GM23338 (cell line): Measurements from ENCODE around the gene KCNJ11. TPM values are rescaled to one million over a fixed set of nuclear protein-coding genes. Genes with fewer than 3 reads are reported as not detected.

Experiments
- ATAC-seq: fragments of 200-7000 bp; cut with Tn5 transposase; 3 replicates; pipeline ENCODE4 v1.9.1; 2020
- DNase-seq: peaks from one replicate; pipeline ENCODE4 v3.0.0-alpha.2; 2015; ENCODE audit warnings: low spot score
- H2AFZ ChIP-seq: fragments of 200-600 bp; sonication (generic); 2 replicates; pipeline ENCODE4 v1.8.0; 2016; ENCODE audit warnings: antibody characterized with exemption, mild to moderate bottlenecking, moderate library complexity
- H3F3A ChIP-seq: fragments of 200-600 bp; sonication (generic); replicated peaks from 2 replicates; pipeline ENCODE4 v1.8.0; 2017; ENCODE audit warnings: antibody characterized with exemption, mixed run types, low read depth
- H3K27ac ChIP-seq: fragments of 200-600 bp; sonication (generic); 2 replicates; pipeline ENCODE4 v1.6.1; 2016; ENCODE audit warnings: low read depth
- H3K27me3 ChIP-seq: fragments of 200-600 bp; sonication (generic); 2 replicates; pipeline ENCODE4 v1.8.0; 2016; ENCODE audit warnings: mild to moderate bottlenecking, mixed run types, moderate library complexity; ENCODE audit not compliant: insufficient read depth
- H3K36me3 ChIP-seq: fragments of 200-600 bp; sonication (generic); 2 replicates; pipeline ENCODE4 v1.8.0; 2016; ENCODE audit warnings: mild to moderate bottlenecking; ENCODE audit not compliant: insufficient read depth
- H3K4me1 ChIP-seq: fragments of 200-600 bp; sonication (generic); 2 replicates; pipeline ENCODE4 v1.8.0; 2016; ENCODE audit warnings: mild to moderate bottlenecking, moderate library complexity; ENCODE audit not compliant: insufficient read depth
- H3K4me2 ChIP-seq: fragments of 200-600 bp; sonication (generic); 2 replicates; pipeline ENCODE4 v1.7.1; 2017; ENCODE audit warnings: mixed run types
- H3K4me3 ChIP-seq: fragments of 200-600 bp; sonication (generic); 2 replicates; pipeline ENCODE4 v1.6.1; 2016; ENCODE audit warnings: mixed run types
- H3K79me2 ChIP-seq: fragments of 200-600 bp; sonication (generic); replicated peaks from 2 replicates; pipeline ENCODE4 v1.8.0; 2017; ENCODE audit warnings: mild to moderate bottlenecking; ENCODE audit not compliant: insufficient read depth
- H3K9me2 ChIP-seq: fragments of 200-600 bp; sonication (generic); 2 replicates; pipeline ENCODE4 v1.8.0; 2017; ENCODE audit not compliant: insufficient read depth
- H4K20me1 ChIP-seq: fragments of 200-600 bp; sonication (generic); replicated peaks from 2 replicates; pipeline ENCODE4 v1.8.0; 2017; ENCODE audit warnings: mild to moderate bottlenecking; ENCODE audit not compliant: insufficient read depth
- H3K27ac Mint-ChIP-seq: 2 replicates; pipeline ENCODE4 v1.8.0; 2020; ENCODE audit warnings: inconsistent platforms, mild to moderate bottlenecking, moderate library complexity, mixed read lengths
- H3K27me3 Mint-ChIP-seq: 3 replicates; pipeline ENCODE4 v1.8.0; 2022; ENCODE audit warnings: low read depth, mild to moderate bottlenecking, moderate library complexity, mixed read lengths, inconsistent platforms; ENCODE audit not compliant: insufficient read depth, poor library complexity
- H3K36me3 Mint-ChIP-seq: 3 replicates; pipeline ENCODE4 v1.8.0; 2021; ENCODE audit warnings: low read depth, mild to moderate bottlenecking, inconsistent platforms, moderate library complexity, mixed read lengths
- H3K4me1 Mint-ChIP-seq: 3 replicates; pipeline ENCODE4 v1.8.0; 2020; ENCODE audit warnings: mild to moderate bottlenecking, inconsistent platforms, mixed read lengths
- H3K4me3 Mint-ChIP-seq: 3 replicates; pipeline ENCODE4 v1.8.0; 2021; ENCODE audit warnings: moderate library complexity, mild to moderate bottlenecking, inconsistent platforms, mixed read lengths
- H3K9me3 Mint-ChIP-seq: 3 replicates; pipeline ENCODE4 v1.8.0; 2020; ENCODE audit warnings: moderate library complexity, mild to moderate bottlenecking, inconsistent platforms, mixed read lengths
- NANOG ChIP-seq: IDR thresholded peaks from 2 replicates; pipeline ENCODE4 v1.6.1; 2016; ENCODE audit warnings: antibody characterized with exemption, borderline replicate concordance
- POLR2AphosphoS5 ChIP-seq: IDR thresholded peaks from 2 replicates; pipeline ENCODE4 v1.6.1; 2016; ENCODE audit warnings: antibody characterized with exemption, low read depth
- ZNF331 ChIP-seq: fragments of 250-450 bp; sonication (Bioruptor Pico); IDR thresholded peaks from 2 replicates; pipeline ENCODE4 v1.5.0; 2020; ENCODE audit warnings: low read depth, mild to moderate bottlenecking, moderate library complexity
- polyA plus RNA-seq: library from polyadenylated mRNA; unstranded; fragments of >200 nt; fragmentation: Nextera tagmentation; extraction: Ambion mirVana; gene quantifications from 2 replicates; pipeline ENCODE4 v1.2.1, GENCODE V29; 2016
- total RNA-seq: library from RNA; depleted of rRNA; stranded (reverse); fragments of >200 nt; shearing (Covaris generic); gene quantifications from 2 replicates; pipeline ENCODE4 v1.2.3, GENCODE V29; 2014
- TF ChIP-seq, protein P1 (sequence below): IDR thresholded peaks from one replicate; pipeline ENCODE4 v1.6.1; 2018; ENCODE audit warnings: antibody characterized with exemption; ENCODE audit not compliant: unreplicated experiment
- TF ChIP-seq, protein P2 (sequence below), 2 experiments: fragments of 200-600 bp in 1 of 2; sonication (generic) in 1 of 2; conservative IDR thresholded peaks; 2 replicates each; pipeline versions ENCODE4 v1.5.1 to v1.6.1; 2016 to 2017; ENCODE audit warnings: antibody characterized with exemption in 2 of 2, low read depth in 2 of 2, mild to moderate bottlenecking in 2 of 2, moderate library complexity in 1 of 2

KCNJ11 gene
- total and polyA plus RNA-seq, 2 experiments from 2014 or later, result 0.89 to 7.9 TPM

DNA sequence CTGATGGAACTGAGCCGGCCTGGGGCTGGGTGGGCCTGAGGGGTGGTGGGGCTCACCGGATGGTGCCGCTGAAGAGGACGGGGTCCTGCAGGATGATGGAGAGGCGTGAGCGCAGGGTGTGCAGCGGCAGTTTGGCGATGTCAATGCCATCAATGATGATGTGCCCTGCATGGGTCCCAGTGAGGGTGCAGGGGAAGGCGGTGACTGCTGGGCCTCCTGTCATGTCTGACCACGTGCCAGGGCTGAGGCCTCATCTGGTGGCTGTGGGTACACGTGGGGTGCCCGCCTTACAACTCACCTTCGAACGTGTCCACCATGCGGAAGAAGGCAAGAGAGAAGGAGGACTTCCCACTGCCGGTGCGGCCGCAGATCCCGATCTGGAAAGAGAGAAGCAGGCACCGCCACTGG is 7.1 kb upstream of the KCNJ11 start (continued):
- TF ChIP-seq, protein P1, sequence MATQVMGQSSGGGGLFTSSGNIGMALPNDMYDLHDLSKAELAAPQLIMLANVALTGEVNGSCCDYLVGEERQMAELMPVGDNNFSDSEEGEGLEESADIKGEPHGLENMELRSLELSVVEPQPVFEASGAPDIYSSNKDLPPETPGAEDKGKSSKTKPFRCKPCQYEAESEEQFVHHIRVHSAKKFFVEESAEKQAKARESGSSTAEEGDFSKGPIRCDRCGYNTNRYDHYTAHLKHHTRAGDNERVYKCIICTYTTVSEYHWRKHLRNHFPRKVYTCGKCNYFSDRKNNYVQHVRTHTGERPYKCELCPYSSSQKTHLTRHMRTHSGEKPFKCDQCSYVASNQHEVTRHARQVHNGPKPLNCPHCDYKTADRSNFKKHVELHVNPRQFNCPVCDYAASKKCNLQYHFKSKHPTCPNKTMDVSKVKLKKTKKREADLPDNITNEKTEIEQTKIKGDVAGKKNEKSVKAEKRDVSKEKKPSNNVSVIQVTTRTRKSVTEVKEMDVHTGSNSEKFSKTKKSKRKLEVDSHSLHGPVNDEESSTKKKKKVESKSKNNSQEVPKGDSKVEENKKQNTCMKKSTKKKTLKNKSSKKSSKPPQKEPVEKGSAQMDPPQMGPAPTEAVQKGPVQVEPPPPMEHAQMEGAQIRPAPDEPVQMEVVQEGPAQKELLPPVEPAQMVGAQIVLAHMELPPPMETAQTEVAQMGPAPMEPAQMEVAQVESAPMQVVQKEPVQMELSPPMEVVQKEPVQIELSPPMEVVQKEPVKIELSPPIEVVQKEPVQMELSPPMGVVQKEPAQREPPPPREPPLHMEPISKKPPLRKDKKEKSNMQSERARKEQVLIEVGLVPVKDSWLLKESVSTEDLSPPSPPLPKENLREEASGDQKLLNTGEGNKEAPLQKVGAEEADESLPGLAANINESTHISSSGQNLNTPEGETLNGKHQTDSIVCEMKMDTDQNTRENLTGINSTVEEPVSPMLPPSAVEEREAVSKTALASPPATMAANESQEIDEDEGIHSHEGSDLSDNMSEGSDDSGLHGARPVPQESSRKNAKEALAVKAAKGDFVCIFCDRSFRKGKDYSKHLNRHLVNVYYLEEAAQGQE, result no peak
- TF ChIP-seq NANOG (no peak), POLR2AphosphoS5 (no peak), ZNF331 (CRISPR knock-in tag) (no peak)
- TF ChIP-seq, protein P2, sequence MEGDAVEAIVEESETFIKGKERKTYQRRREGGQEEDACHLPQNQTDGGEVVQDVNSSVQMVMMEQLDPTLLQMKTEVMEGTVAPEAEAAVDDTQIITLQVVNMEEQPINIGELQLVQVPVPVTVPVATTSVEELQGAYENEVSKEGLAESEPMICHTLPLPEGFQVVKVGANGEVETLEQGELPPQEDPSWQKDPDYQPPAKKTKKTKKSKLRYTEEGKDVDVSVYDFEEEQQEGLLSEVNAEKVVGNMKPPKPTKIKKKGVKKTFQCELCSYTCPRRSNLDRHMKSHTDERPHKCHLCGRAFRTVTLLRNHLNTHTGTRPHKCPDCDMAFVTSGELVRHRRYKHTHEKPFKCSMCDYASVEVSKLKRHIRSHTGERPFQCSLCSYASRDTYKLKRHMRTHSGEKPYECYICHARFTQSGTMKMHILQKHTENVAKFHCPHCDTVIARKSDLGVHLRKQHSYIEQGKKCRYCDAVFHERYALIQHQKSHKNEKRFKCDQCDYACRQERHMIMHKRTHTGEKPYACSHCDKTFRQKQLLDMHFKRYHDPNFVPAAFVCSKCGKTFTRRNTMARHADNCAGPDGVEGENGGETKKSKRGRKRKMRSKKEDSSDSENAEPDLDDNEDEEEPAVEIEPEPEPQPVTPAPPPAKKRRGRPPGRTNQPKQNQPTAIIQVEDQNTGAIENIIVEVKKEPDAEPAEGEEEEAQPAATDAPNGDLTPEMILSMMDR (conservative IDR thresholded peaks at IDR 0.05; ENCODE audit: low read depth in 2 of 2), result no peak

DNA sequence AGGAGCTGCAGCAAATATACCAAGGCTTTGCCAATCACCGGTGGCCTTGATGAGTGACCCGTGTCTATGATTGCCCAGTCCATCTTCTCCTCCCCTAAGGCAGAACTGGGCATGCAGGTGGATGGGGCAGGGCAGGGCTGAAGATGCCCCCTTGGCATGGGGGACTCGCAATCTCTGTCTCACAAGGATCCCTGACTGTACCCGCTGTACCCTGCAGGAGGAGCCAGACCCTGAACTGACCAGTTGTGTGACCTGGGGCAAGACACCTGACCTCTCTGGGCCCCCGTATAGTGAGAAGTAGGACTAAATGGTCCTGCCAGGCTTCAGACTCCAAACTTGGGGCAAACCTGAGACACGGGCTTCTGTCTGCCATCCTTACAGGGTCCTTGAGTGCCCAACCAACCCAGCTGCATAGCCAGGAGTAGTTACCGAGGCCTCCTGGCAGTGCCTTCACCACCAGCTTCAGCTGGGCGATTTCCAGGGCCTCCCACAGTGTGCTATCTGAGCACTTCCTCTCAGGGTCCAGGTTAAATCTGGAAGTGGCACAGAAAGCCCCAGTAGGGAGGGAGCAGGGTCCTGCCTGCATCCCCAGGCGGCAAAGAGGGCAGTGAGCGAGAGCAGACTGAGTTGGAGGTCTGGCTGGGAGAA is 6.4 kb upstream of the KCNJ11 start:
- Histone ChIP-seq H3K4me2 (no peak overlapping the region), H3K27me3 (no peaks in the 10 kb centered on the region), H3K4me3 (no peak overlapping the region), H3K9me2 (no peaks in the 10 kb centered on the region), H4K20me1 (no peaks in the 10 kb centered on the region), H3K27ac (no peak overlapping the region), H2AFZ (no peak overlapping the region), H3K4me1 (peaks cover 4% of the 10 kb centered on the region; the same call in 1 of the 2 replicates), H3F3A (no peaks in the 10 kb centered on the region), H3K79me2 (no peaks in the 10 kb centered on the region), H3K36me3 (no peaks in the 10 kb centered on the region)
- Mint-ChIP-seq H3K27me3 (peaks cover 12% of the 10 kb centered on the region), H3K27ac (no peak overlapping the region), H3K4me3 (no peak overlapping the region), H3K4me1 (peaks cover 7% of the 10 kb centered on the region; the same call in 2 of the 3 replicates), H3K9me3 (no peaks in the 10 kb centered on the region), H3K36me3 (no peaks in the 10 kb centered on the region)
- ATAC-seq (peak; percentile 31), DNase-seq (no peak)
- TF ChIP-seq ZNF331 (CRISPR knock-in tag), result no peak
- TF ChIP-seq, protein P2 (conservative IDR thresholded peaks at IDR 0.05; ENCODE audit: low read depth in 2 of 2), result peak; percentile 24 to 47; a peak in 2 of 4 replicates
